Measurements from ENCODE around the gene ZBTB20.
A peak's percentile ranks its signal among the peaks of the same experiment; 100 is the strongest.

ZBTB20 gene

GRCh38 chr3:115087512-115087911 lies 59.6 kb downstream of the ZBTB20 start:
- no peak for DNase-seq

- no peak for DNase-seq
Measured at GRCh38 chr3:115086344-115086743, 60.7 kb downstream of the ZBTB20 start.

- DNase-seq = no peak
Measured at GRCh38 chr3:115085197-115085865, 61.8 kb downstream of the ZBTB20 start.

- no peak for DNase-seq
Measured at GRCh38 chr3:115084686-115085085, 62.4 kb downstream of the ZBTB20 start.

GRCh38 chr3:115082260-115082659 lies 64.8 kb downstream of the ZBTB20 start:
- no peak for DNase-seq

GRCh38 chr3:115081444-115081843 lies 65.6 kb downstream of the ZBTB20 start:
- no peak for DNase-seq

GRCh38 chr3:115077501-115078250 lies 69.4 kb downstream of the ZBTB20 start:
- DNase-seq = no peak

- DNase-seq = no peak
Measured at GRCh38 chr3:115074502-115074901, 72.6 kb downstream of the ZBTB20 start.

- no peak for DNase-seq
Measured at GRCh38 chr3:115072265-115073021, 74.6 kb downstream of the ZBTB20 start.

- no peak for DNase-seq
Measured at GRCh38 chr3:115071601-115072000, 75.5 kb downstream of the ZBTB20 start.

- no peak for DNase-seq
Measured at GRCh38 chr3:115071166-115071565, 75.9 kb downstream of the ZBTB20 start.

- DNase-seq = no peak
Measured at GRCh38 chr3:115068799-115069198, 78.3 kb downstream of the ZBTB20 start.

- no peak for DNase-seq
Measured at GRCh38 chr3:115062412-115062956, 84.6 kb downstream of the ZBTB20 start.

GRCh38 chr3:115062009-115062408 lies 85.1 kb downstream of the ZBTB20 start:
- no peak for DNase-seq

- DNase-seq = no peak
Measured at GRCh38 chr3:115052906-115053305, 94.2 kb downstream of the ZBTB20 start.

- no peak for DNase-seq
Measured at GRCh38 chr3:115042351-115042750, 104.7 kb downstream of the ZBTB20 start.

- peak; percentile 10 for DNase-seq
Measured at GRCh38 chr3:115040673-115041286, 106.3 kb downstream of the ZBTB20 start.

GRCh38 chr3:115040246-115040645 lies 106.8 kb downstream of the ZBTB20 start:
- no peak for DNase-seq

- no peak for DNase-seq
Measured at GRCh38 chr3:115038817-115039216, 108.3 kb downstream of the ZBTB20 start.

GRCh38 chr3:115022835-115023398 lies 124.2 kb downstream of the ZBTB20 start:
- DNase-seq = no peak

GRCh38 chr3:115022199-115022598 lies 124.9 kb downstream of the ZBTB20 start:
- no peak for DNase-seq

GRCh38 chr3:115021061-115021460 lies 126.0 kb downstream of the ZBTB20 start:
- no peak for DNase-seq

GRCh38 chr3:115019900-115020299 lies 127.2 kb downstream of the ZBTB20 start:
- DNase-seq = no peak
